SK-N-SH treated with all-trans-retinoic acid at 6 μM for 48 hours (cell line): ENCODE results near the gene DNASE1.

Source experiments
- BACH2 ChIP-seq: fragments of 250-450 bp; sonication (Bioruptor Pico); IDR thresholded peaks from 2 replicates; pipeline ENCODE4 v1.9.0; 2021; ENCODE audit warnings: mild to moderate bottlenecking, borderline replicate concordance
- CREB5 ChIP-seq: fragments of 250-450 bp; sonication (Bioruptor Pico); IDR thresholded peaks from 2 replicates; pipeline ENCODE4 v1.5.1; 2020; ENCODE audit warnings: low read depth, mild to moderate bottlenecking, moderate library complexity
- CSDC2 ChIP-seq: fragments of 250-450 bp; sonication (Bioruptor Pico); IDR thresholded peaks from 2 replicates; pipeline ENCODE4 v1.5.0; 2020; ENCODE audit warnings: mild to moderate bottlenecking, moderate library complexity
- GLIS3 ChIP-seq: fragments of 250-450 bp; sonication (Bioruptor Pico); IDR thresholded peaks from 2 replicates; pipeline ENCODE4 v1.5.0; 2020; ENCODE audit warnings: mild to moderate bottlenecking, moderate library complexity
- ISL1 ChIP-seq: fragments of 250-450 bp; sonication (Bioruptor Pico); IDR thresholded peaks from 2 replicates; pipeline ENCODE4 v2.1.2; 2022; ENCODE audit warnings: mild to moderate bottlenecking, moderate library complexity
- OSR1 ChIP-seq: fragments of 250-450 bp; sonication (Bioruptor Pico); IDR thresholded peaks from 2 replicates; pipeline ENCODE4 v1.8.0; 2022; ENCODE audit warnings: moderate library complexity, mild to moderate bottlenecking, inconsistent platforms
- PPARA ChIP-seq: fragments of 250-450 bp; sonication (Bioruptor Pico); IDR thresholded peaks from 2 replicates; pipeline ENCODE4 v1.5.0; 2020; ENCODE audit warnings: mild to moderate bottlenecking, borderline replicate concordance
- RARB ChIP-seq: fragments of 250-450 bp; sonication (Bioruptor Pico); IDR thresholded peaks from 2 replicates; pipeline ENCODE4 v1.8.0; 2021; ENCODE audit warnings: mild to moderate bottlenecking, moderate library complexity
- SNAI2 ChIP-seq: fragments of 250-450 bp; sonication (Bioruptor Pico); IDR thresholded peaks from 2 replicates; pipeline ENCODE4 v1.5.0; 2020; ENCODE audit warnings: mild to moderate bottlenecking, moderate library complexity
- TCF4 ChIP-seq: fragments of 250-450 bp; sonication (Bioruptor Pico); IDR thresholded peaks from 2 replicates; pipeline ENCODE4 v1.8.0; 2021; ENCODE audit warnings: mild to moderate bottlenecking, moderate library complexity, borderline replicate concordance
- ZNF70 ChIP-seq: fragments of 450-650 bp; formaldehyde crosslinking; IDR thresholded peaks from 2 replicates; pipeline ENCODE4 v1.5.0; 2020; ENCODE audit warnings: mild to moderate bottlenecking, moderate library complexity

GRCh38 chr16:3670711-3671110 is 16.2 kb downstream of the DNASE1 start:
- no peak for TF ChIP-seq ZNF70
- TF ChIP-seq BACH2 (CRISPR knock-in tag), result no peak
- TF ChIP-seq ISL1 (CRISPR knock-in tag), result no peak
- no peak for TF ChIP-seq CREB5
- TF ChIP-seq SNAI2 (CRISPR knock-in tag), result no peak
- no peak for TF ChIP-seq GLIS3
- TF ChIP-seq OSR1 (CRISPR knock-in tag), result no peak
- no peak for TF ChIP-seq CSDC2 (CRISPR knock-in tag)
- no peak for TF ChIP-seq RARB
- TF ChIP-seq TCF4 (CRISPR knock-in tag), result no peak
- no peak for TF ChIP-seq PPARA (CRISPR knock-in tag)
